ENCODE data around the gene AFAP1L2. TPM values are rescaled to one million over a fixed set of nuclear protein-coding genes. Genes with fewer than 3 reads are reported as not detected.

The AFAP1L2 gene
- total RNA-seq, 1 donor: 7.3 TPM

GRCh38 chr10:114308531-114309363 is 95.6 kb downstream of the AFAP1L2 start:
- TF ChIP-seq, protein P1, sequence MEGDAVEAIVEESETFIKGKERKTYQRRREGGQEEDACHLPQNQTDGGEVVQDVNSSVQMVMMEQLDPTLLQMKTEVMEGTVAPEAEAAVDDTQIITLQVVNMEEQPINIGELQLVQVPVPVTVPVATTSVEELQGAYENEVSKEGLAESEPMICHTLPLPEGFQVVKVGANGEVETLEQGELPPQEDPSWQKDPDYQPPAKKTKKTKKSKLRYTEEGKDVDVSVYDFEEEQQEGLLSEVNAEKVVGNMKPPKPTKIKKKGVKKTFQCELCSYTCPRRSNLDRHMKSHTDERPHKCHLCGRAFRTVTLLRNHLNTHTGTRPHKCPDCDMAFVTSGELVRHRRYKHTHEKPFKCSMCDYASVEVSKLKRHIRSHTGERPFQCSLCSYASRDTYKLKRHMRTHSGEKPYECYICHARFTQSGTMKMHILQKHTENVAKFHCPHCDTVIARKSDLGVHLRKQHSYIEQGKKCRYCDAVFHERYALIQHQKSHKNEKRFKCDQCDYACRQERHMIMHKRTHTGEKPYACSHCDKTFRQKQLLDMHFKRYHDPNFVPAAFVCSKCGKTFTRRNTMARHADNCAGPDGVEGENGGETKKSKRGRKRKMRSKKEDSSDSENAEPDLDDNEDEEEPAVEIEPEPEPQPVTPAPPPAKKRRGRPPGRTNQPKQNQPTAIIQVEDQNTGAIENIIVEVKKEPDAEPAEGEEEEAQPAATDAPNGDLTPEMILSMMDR (IDR thresholded peaks at IDR 0.05; ENCODE audit: insufficient read depth, low read depth, low read length): no peak
- H3K4me3 ChIP-seq (ENCODE audit: low read depth, low read length): no peak overlapping the region
- DNase-seq (ENCODE audit: low read depth): no peak

DNA sequence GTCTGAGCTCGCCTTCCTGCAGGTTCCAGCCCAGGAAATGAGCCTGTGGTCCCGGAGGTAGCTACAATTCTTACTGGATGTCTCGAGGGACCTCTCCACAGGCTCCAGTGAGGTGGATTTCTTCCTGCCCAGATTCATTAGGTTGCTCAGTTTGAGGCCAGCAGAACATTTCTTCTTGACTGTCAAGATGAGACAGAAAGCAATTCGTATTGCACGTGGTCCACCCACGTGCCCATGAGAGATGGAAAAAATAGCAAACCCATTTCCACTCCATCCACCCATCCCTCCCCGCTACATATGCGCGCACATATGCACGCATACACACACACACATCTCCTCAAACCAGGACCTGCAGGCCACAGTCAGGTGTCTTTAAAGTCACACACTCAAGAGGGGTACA is 96.6 kb downstream of the AFAP1L2 start:
- no peak overlapping the region for H3K4me3 ChIP-seq (ENCODE audit: low read depth, low read length)
- TF ChIP-seq, protein P1 (IDR thresholded peaks at IDR 0.05; ENCODE audit: insufficient read depth, low read depth, low read length): no peak
- DNase-seq (ENCODE audit: low read depth): no peak

- peak; percentile 96 for DNase-seq (ENCODE audit: low read depth)
- H3K4me3 ChIP-seq (ENCODE audit: low read depth, low read length): no peak overlapping the region
- TF ChIP-seq, protein P1 (IDR thresholded peaks at IDR 0.05; ENCODE audit: insufficient read depth, low read depth, low read length): no peak
These were observed 98.0 kb downstream of the AFAP1L2 start for GRCh38 chr10:114306116-114306973.

GRCh38 chr10:114305521-114305925 is 98.8 kb downstream of the AFAP1L2 start:
- H3K4me3 ChIP-seq (ENCODE audit: low read depth, low read length): no peak overlapping the region
- DNase-seq (ENCODE audit: low read depth): no peak
- TF ChIP-seq, protein P1 (IDR thresholded peaks at IDR 0.05; ENCODE audit: insufficient read depth, low read depth, low read length): no peak

GRCh38 chr10:114304571-114305421 is 99.5 kb downstream of the AFAP1L2 start:
- TF ChIP-seq, protein P1 (IDR thresholded peaks at IDR 0.05; ENCODE audit: insufficient read depth, low read depth, low read length): peak; percentile 60
- H3K4me3 ChIP-seq (ENCODE audit: low read depth, low read length): peak overlapping the region; percentile 17
- DNase-seq (ENCODE audit: low read depth): no peak

- TF ChIP-seq, protein P1 (IDR thresholded peaks at IDR 0.05; ENCODE audit: insufficient read depth, low read depth, low read length): peak; percentile 83
- DNase-seq (ENCODE audit: low read depth): peak; percentile 96
- H3K4me3 ChIP-seq (ENCODE audit: low read depth, low read length): peak overlapping the region; percentile 12
These were observed 100.2 kb downstream of the AFAP1L2 start for GRCh38 chr10:114304017-114304570.
